PC-3 (cell line): Measurements from ENCODE around the gene TM9SF4. TPM values are rescaled to one million over a fixed set of nuclear protein-coding genes. Genes with fewer than 3 reads are reported as not detected.

Source experiments
- ATAC-seq: fragments of 200-7000 bp; cut with Tn5 transposase; 2 replicates; pipeline ENCODE4 v1.9.1; 2020; ENCODE audit warnings: mild to moderate bottlenecking, moderate library complexity
- BruUV-seq: library from RNA; stranded (reverse); fragments of 400-500 nt; replicated peaks from 2 replicates; lab custom pipeline; 2021; lab: Mats Ljungman, UMichigan
- CTCF ChIA-PET: fragments of 300-600 bp; sonication (Branson Sonifier 250); formaldehyde crosslinking; loops from one replicate; lab custom pipeline; 2022; ENCODE audit warnings: antibody characterized with exemption; lab: Charles Lee
- POLR2A ChIA-PET: fragments of 300-600 bp; sonication (Branson Sonifier 250); formaldehyde crosslinking; loops from one replicate; lab custom pipeline; 2022; ENCODE audit warnings: antibody characterized with exemption; ENCODE audit not compliant: unreplicated experiment; lab: Charles Lee
- DNase-seq: peaks from one replicate; pipeline ENCODE4 v3.0.0-alpha.2; 2015
- H2AFZ ChIP-seq: fragments of 300-600 bp; sonication (generic); 2 replicates; pipeline ENCODE4 v1.6.0; 2016; ENCODE audit warnings: antibody characterized with exemption, low read length
- H3F3A ChIP-seq: fragments of 300-600 bp; sonication (generic); one replicate; pipeline ENCODE4 v1.6.0; 2017; ENCODE audit warnings: antibody characterized with exemption, low read length, control low read depth, mild to moderate bottlenecking; ENCODE audit not compliant: unreplicated experiment
- H3K27ac ChIP-seq: fragments of 300-600 bp; sonication (generic); 2 replicates; pipeline ENCODE4 v1.5.1; 2016; ENCODE audit warnings: mild to moderate bottlenecking, low read length
- H3K27me3 ChIP-seq: fragments of 300-600 bp; sonication (generic); 2 replicates; pipeline ENCODE4 v1.6.1; 2016; ENCODE audit warnings: low read length, mixed read lengths
- H3K36me3 ChIP-seq: fragments of 300-600 bp; sonication (generic); 2 replicates; pipeline ENCODE4 v1.6.1; 2016; ENCODE audit warnings: low read depth, mixed run types, low read length, mixed read lengths
- H3K4me1 ChIP-seq: fragments of 300-600 bp; sonication (generic); 2 replicates; pipeline ENCODE4 v1.5.1; 2016; ENCODE audit warnings: low read length; ENCODE audit not compliant: insufficient read depth
- H3K4me2 ChIP-seq: fragments of 300-600 bp; sonication (generic); 2 replicates; pipeline ENCODE4 v1.6.0; 2016; ENCODE audit warnings: low read length
- H3K4me3 ChIP-seq: fragments of 300-600 bp; sonication (generic); 2 replicates; pipeline ENCODE4 v1.5.1; 2016; ENCODE audit warnings: mild to moderate bottlenecking, low read length, mixed read lengths
- H3K79me2 ChIP-seq: fragments of 300-600 bp; sonication (generic); 2 replicates; pipeline ENCODE4 v1.6.1; 2017; ENCODE audit warnings: low read length, mixed read lengths
- H3K9ac ChIP-seq: fragments of 300-600 bp; sonication (generic); 2 replicates; pipeline ENCODE4 v1.6.0; 2016; ENCODE audit warnings: mild to moderate bottlenecking, low read length
- H3K9me2 ChIP-seq: fragments of 300-600 bp; sonication (generic); replicated peaks from 2 replicates; pipeline ENCODE4 v1.6.1; 2016; ENCODE audit warnings: mixed run types, low read length, mixed read lengths
- H3K9me3 ChIP-seq: fragments of 300-600 bp; sonication (generic); 2 replicates; pipeline ENCODE4 v1.6.1; 2016; ENCODE audit warnings: low read length, mixed read lengths
- H4K20me1 ChIP-seq: fragments of 300-600 bp; sonication (generic); 2 replicates; pipeline ENCODE4 v1.6.1; 2016; ENCODE audit warnings: low read length, mixed read lengths
- CTCF ChIP-seq: fragments of 300-600 bp; sonication (generic); conservative IDR thresholded peaks from 2 replicates; pipeline ENCODE4 v1.5.1; 2017; ENCODE audit warnings: antibody characterized with exemption, low read depth, mild to moderate bottlenecking, low read length
- EZH2 ChIP-seq: fragments of 300-600 bp; sonication (generic); IDR thresholded peaks from one replicate; pipeline ENCODE4 v1.6.1; 2017; ENCODE audit warnings: antibody characterized with exemption, mild to moderate bottlenecking, low read length; ENCODE audit not compliant: unreplicated experiment
- EZH2phosphoT487 ChIP-seq: fragments of 300-600 bp; sonication (generic); IDR thresholded peaks from 2 replicates; pipeline ENCODE4 v1.6.1; 2018; ENCODE audit warnings: mild to moderate bottlenecking, antibody characterized with exemption, low read length, borderline replicate concordance
- intact Hi-C: fragments of 100-400 bp; cut with micrococcal nuclease; formaldehyde crosslinking; loops from 2 replicates; pipeline ENCODE4 v1.9.0; 2023
- total RNA-seq: library from RNA; depleted of rRNA; stranded (reverse); fragments of >200 nt; gene quantifications from 2 replicates; pipeline ENCODE4 v1.2.3, GENCODE V29; 2014

The TM9SF4 gene
- total RNA-seq, 1 experiment from 2014 or later, result 32.6 TPM

- ChIA-PET CTCF (no interaction called here), POLR2A (no interaction called here)
- H4K20me1 ChIP-seq, result peaks cover 4% of the 10 kb centered on the region; the same call in 1 of the 2 replicates
- H3K9me2 ChIP-seq, result no peaks in the 10 kb centered on the region
- H3K27ac ChIP-seq, result no peak overlapping the region
- TF ChIP-seq CTCF, result no peak
- no peak for TF ChIP-seq EZH2phosphoT487
- TF ChIP-seq EZH2, result no peak
- H2AFZ ChIP-seq, result no peak overlapping the region
- H3K4me2 ChIP-seq, result no peak overlapping the region
- H3K79me2 ChIP-seq, result peaks cover 67% of the 10 kb centered on the region
- no peak overlapping the region for H3K9ac ChIP-seq
- no peaks in the 10 kb centered on the region for H3K4me1 ChIP-seq
- no TSS peak for BruUV-seq
- H3K9me3 ChIP-seq, result no peaks in the 10 kb centered on the region
- H3K4me3 ChIP-seq, result no peak overlapping the region
- intact Hi-C loops, result no loop called here
- ATAC-seq, result no peak
- H3K36me3 ChIP-seq, result peaks cover 7% of the 10 kb centered on the region; the same call in 1 of the 2 replicates
- no peak for DNase-seq
- H3F3A ChIP-seq, result no peaks in the 10 kb centered on the region
- H3K27me3 ChIP-seq, result no peaks in the 10 kb centered on the region
These were observed 15.5 kb downstream of the TM9SF4 start for GRCh38 chr20:32124916-32125454.

- Histone ChIP-seq H3K9me2 (no peaks in the 10 kb centered on the region), H3K27me3 (no peaks in the 10 kb centered on the region), H3K9ac (no peak overlapping the region), H3K4me3 (no peak overlapping the region), H3K4me1 (no peaks in the 10 kb centered on the region), H4K20me1 (peaks cover 4% of the 10 kb centered on the region; the same call in 1 of the 2 replicates), H2AFZ (no peak overlapping the region), H3K27ac (no peak overlapping the region), H3K79me2 (peaks cover 66% of the 10 kb centered on the region), H3K9me3 (no peaks in the 10 kb centered on the region), H3K4me2 (no peak overlapping the region), H3K36me3 (peaks cover 7% of the 10 kb centered on the region; the same call in 1 of the 2 replicates), H3F3A (no peaks in the 10 kb centered on the region)
- DNase-seq (no peak), ATAC-seq (no peak)
- no peak for TF ChIP-seq EZH2
- TF ChIP-seq CTCF, result no peak
- TF ChIP-seq EZH2phosphoT487, result no peak
- intact Hi-C loops, result no loop called here
- CTCF ChIA-PET, result no interaction called here
- POLR2A ChIA-PET, result no interaction called here
- no TSS peak for BruUV-seq
These were observed 16.0 kb downstream of the TM9SF4 start for GRCh38 chr20:32125506-32125905.

GRCh38 chr20:32126919-32127318, 17.4 kb downstream of the TM9SF4 start:
- CTCF ChIA-PET, result no interaction called here
- no peak overlapping the region for H3K4me2 ChIP-seq
- POLR2A ChIA-PET, result no interaction called here
- H2AFZ ChIP-seq, result no peak overlapping the region
- no peaks in the 10 kb centered on the region for H3K27me3 ChIP-seq
- H3K4me1 ChIP-seq, result no peaks in the 10 kb centered on the region
- peaks cover 4% of the 10 kb centered on the region; the same call in 1 of the 2 replicates for H4K20me1 ChIP-seq
- no peaks in the 10 kb centered on the region for H3F3A ChIP-seq
- intact Hi-C loops, result no loop called here
- H3K27ac ChIP-seq, result no peak overlapping the region
- ATAC-seq (no peak), DNase-seq (no peak)
- H3K9me3 ChIP-seq, result no peaks in the 10 kb centered on the region
- no peak overlapping the region for H3K4me3 ChIP-seq
- peaks cover 74% of the 10 kb centered on the region for H3K79me2 ChIP-seq
- no peaks in the 10 kb centered on the region for H3K9me2 ChIP-seq
- no TSS peak for BruUV-seq
- H3K9ac ChIP-seq, result no peak overlapping the region
- TF ChIP-seq EZH2phosphoT487, result no peak
- no peak for TF ChIP-seq CTCF
- H3K36me3 ChIP-seq, result peaks cover 7% of the 10 kb centered on the region; the same call in 1 of the 2 replicates
